NCI-H345 (cell line): ENCODE results near the gene STIM1.
"Not testable (repeated sequence)": the region's sequence is repeated elsewhere in the genome, so short reads cannot be mapped to it uniquely, and the experiment has no call there.

ENCODE experiments used
- DNase-seq: peaks from one replicate; lab custom pipeline; 2025; lab: John Stamatoyannopoulos, UW

STIM1 gene

DNA sequence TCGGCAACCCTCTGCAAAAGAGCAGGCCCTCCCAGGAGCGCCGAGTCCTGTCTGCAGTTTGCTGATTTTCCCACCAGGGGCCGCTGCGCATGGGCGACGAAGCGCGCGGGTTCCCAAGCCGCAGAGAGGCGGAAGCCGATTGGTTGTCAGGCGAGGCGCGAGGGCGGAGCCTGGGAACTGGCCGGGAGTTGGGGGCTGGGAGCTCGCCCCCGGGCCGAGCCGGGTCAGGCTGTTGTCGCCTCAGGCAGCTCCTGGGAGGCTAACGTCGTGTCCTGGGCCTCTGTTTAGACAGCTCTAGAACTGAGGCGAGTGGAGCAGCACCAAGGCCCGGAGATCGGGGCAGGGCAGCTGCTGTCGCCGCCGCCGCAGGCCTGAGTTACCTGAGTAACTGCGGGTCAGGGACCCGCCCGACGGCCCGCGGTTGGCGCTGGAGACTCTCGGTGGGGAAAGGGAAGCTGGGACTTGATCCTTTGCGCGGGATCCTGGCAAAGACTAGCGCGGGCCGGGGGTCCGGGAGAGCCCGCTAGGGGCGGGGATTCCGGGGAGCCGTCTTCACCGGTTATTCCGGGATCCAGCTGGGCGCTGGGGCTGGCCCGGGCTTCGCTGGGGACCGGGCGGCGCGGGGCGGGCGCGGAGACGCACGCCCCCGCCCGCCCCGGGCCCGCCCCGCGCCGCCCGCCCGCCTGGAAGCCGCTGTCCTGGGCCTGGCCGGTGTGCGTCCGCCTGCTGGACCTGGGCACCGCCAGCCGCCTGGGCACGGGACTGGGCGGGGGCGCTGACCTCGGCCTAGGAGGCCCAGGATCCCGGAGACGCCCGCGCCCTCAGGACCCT is at the start of gene STIM1:
Gene STIM1 (plus strand): TSS at position 688 of the 831 bp plus-strand sequence. CDS start 607 bp downstream, outside the sequence.
- DNase-seq = peak; percentile 96

DNA sequence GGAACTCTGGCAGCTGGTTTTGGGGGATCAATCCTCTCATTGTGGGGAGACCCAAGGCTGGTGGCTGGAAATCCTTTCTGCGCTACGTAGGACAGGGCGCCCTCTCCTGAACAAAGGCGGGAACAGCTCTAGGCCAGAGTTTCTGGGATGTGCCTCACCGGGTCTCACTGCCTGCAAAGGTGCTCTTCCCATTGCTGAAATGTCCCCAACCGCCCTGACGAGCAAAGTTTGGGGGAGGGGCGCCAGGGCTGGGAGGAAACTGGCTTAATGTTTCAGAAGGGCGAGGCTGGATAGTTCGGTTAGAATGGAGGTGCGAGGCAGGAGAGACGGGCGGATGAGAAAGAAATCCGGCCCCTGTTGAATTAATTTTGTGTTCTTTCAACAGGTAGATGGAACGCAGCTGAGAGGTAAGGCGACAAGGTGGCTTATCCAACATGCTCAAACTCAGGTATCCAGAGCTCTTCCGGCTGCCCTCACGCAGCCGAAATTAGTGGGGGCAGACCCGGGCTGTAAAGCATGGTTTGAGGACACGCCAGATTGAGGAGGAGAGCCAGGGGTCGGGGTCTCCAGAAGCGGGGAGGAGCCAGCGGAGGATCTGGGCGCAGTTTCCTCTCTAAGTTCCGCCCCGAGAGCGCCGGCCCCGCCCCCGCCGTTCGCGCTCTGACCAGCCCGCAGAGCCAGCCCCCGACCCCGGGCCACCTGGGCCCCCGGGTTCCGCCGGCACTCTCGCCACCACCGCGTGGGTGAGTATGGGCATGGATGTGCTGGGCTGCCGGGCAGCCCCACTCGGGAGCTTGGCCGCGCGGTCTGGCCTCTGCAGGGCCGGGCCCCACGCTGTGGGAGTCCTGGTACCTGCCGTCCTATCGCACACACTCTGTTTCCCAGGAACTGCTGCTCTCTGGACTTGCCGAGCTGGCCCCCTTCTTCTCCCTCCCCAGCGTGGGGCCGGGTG is 47.3 kb upstream of the STIM1 start, which contains the start of gene PGAP2:
Gene PGAP2 (plus strand): TSS at position 652 of the 952 bp plus-strand sequence. CDS start 2,700 bp downstream, outside the sequence.
- peak; percentile 83 for DNase-seq

DNA sequence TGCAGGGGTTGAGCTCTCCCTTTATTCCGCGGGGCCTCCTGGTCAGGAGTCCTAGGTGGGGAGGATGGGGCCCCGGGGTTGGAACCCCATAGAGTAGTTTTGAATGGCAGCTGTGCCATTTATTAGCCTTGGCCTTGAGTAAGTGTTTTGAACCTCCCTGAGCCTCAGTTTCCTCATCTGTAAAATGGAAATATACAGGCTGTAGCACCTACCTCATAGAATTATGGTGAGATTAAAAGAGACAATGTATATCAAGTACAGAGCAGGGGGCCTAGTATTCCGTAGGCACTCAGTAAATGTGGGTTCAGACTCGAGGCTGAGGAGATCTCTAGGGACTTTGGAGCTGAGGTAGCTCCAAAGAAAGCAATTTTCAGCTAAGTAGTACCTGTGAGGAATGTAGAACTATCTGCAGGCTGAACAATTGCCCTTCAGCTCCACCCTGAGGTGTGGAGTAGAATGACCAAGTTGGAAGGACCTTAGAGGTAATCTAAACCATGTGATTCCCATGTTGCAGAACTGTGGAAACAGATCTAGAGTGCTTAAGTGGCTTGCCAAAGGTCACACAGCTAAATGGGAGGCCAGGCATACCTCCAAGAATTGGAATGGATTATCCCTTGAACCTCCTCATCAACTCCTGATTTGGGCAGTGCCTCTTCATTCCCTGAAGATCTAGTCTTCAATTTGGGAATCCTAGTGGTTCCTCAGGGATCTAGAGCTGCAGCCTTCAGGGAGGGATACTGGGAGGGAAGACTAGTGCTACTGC is 46.4 kb upstream of the STIM1 start:
- peak; percentile 30 for DNase-seq

DNA sequence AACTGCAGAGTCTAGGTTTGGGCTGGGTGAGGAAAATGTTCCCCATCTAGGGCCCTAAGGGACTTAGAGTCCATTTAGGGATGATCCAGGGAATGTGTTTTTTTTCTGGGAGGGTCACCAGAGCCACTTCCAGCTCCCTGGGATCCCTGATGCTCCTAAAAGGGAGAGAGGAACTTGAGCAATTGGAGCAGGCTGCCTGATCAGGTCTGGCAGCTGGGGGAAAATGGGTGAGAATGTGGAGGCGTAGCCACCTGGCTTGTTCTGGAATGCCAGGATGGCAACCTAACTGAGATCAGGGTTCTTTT is 45.9 kb upstream of the STIM1 start:
- DNase-seq = no peak

DNA sequence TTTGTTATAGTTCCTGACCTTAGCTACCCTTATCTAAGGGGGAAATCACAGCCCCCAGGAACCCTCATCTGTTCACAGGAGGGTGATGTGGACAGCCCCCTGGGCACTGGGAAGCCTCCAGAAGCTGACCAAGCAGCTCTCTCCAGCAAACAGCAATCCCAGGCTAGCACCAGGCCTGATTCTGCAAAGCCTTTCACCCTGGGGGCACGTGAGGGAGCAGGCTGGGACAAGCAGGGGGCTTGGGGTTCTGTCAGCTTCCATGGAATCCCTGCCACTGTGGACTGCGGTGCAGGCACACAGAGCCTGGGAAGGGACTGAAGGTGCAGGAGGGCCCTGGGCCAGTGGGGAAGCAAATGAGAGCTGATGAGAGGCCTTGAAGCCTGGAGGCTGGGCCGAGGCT is 45.0 kb upstream of the STIM1 start:
- no peak for DNase-seq

DNA sequence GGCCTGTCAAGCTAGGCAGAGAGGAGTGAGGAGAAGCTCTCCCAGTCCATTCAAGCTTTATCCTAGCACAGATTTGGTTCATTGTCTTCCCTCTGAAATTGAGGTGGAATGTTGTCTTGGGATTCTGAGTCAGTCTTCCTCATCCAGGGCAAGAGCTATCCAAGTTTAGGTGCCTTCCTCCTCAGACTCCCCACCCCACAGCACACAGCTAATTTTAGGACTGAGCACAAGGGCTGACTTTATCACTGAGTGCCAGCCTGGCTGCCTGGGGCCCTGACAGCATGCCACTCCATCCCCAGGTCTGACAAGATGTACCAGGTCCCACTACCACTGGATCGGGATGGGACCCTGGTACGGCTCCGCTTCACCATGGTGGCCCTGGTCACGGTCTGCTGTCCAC is 44.5 kb upstream of the STIM1 start:
- no peak for DNase-seq

DNA sequence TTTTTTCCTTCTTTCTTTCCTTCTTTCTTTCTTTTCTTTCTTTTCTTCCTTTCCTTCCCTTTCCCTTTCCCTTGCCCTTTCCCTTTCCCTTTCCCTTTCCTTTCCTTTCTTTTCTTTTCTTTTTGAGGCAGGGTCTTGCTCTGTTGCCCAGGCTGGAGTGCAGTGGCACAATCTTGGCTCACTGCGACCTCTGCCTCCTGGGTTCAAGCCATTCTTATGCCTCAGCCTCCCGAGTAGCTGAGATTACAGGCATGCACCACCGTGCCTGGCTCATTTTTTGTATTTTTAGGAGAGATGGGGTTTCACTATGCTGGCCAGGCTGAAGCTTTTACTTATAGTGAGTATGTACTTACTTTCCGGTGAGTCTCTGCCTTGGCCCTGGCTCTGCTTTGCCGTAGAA is 40.6 kb upstream of the STIM1 start:
- DNase-seq = not testable (repeated sequence)

DNA sequence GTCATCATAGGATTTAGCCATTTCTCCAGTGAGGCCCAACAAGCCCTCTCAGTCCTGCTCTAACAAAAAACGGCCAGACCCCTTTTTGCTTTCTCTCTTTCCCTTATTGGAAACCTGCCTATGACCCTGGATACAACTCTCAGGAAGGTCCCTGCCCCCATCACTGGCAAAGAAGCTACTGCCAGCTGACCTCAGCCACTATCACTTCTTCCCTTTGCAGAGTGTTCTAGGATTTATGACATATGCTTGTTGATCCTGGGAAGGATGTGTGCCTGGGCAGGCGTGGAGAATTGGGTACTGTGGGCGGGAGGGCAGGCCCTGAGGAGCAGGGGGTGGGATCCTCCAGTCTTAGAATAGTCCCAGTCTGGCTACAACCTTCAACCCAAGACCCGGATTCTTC is 39.6 kb upstream of the STIM1 start:
- DNase-seq = no peak

DNA sequence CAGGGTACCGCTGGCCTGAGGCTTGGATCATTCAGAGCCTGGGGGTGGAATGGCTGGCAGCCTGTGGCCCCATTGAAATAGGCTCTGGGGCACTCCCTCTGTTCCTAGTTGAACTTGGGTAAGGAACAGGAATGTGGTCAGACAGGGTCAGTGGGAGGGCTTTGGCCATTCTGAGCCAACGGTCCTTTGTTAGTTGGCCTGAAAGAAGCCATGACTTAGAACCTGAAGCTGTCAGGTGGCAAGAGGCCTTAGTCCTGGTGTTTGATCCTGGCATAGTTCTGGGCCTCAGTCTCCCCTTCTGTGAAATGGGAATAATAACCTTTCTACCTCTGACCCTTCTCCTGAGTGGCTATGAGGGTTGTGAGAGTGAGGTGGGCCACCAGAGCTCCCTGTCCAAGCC is 38.8 kb upstream of the STIM1 start:
- DNase-seq = no peak

DNA sequence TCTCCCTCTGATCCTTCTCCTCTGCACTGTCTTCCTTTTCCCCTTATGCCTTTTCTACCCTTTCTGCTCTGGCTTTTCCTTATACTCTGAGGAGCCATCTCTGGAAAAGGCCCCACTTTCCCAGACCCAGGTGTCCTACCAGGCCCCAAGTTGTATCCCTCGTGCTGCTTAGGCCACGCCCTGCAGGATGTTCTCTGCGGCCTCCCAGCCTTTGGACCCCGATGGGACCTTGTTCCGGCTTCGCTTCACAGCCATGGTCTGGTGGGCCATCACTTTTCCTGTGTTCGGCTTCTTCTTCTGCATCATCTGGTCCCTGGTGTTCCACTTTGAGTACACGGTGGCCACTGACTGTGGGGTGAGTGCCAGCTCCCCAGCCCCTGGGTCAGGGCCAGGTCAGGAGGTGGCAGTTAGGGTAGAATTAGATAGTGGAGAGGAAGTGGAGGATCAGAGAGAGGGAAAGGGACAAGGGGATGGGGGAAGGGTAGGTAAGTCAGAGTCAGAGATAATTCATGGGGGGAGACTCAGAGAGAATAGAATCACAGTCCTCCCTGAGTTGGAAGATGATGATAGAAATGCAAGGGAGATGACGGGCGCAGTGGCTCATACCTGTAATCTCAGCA is 38.2 kb upstream of the STIM1 start:
- no peak for DNase-seq

DNA sequence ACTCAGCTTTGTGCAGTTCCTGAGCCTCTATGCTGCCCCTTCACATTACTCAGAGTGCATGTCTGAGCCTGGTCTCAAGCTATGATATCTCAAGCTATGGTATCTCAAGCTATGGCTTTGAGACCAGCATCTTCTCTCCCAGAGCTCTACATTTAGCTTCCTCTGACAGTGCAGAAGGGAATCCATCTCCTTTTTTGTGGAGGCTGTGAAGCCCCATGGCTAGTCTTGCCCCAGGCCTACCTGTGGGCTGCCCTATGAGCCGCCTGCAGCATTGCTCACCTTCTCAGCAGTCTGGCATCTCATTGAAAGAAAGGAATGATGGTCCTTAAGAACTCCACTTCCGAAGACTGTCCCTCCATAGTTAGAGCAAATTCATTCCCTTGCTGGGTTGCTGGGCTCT is 34.5 kb upstream of the STIM1 start:
- DNase-seq = no peak

DNA sequence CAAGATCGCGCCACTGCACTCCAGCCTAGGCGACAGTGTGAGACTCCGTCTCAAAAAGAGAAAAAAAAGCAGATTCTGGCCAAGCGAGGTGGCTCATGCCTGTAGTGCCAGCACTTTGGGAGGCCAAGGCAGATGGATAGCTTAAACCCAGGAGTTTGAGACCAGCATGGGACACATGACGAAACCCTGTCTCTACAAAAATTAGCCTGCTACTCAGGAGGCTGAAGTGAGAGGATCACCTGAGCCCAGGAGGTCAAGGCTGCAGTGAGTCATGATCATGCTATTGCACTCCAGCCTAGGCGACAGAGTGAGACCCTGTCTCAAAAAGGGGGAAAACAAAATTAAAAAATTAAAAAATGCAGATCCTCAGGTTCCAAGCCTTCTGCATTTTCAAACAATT is 33.2 kb upstream of the STIM1 start:
- no peak for DNase-seq

DNA sequence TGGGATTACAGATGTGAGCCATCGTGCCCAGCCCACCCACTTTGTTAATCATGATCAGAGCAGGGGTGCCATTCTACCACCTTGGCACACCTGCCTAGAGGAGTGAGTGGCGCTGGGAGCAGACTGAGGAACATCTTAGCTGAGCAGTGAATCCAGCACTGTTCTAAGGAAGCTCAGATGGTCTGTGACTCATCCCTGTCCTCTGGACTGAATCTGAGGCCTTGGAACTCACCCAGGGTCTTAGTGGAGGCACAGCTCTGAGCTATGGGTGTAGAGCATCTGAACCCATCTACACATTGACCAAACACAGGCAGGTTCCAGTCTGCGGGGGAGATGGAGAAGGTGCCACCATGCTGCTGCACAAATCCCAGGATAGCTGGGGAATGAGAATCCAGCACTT is 32.2 kb upstream of the STIM1 start:
- DNase-seq = no peak

DNA sequence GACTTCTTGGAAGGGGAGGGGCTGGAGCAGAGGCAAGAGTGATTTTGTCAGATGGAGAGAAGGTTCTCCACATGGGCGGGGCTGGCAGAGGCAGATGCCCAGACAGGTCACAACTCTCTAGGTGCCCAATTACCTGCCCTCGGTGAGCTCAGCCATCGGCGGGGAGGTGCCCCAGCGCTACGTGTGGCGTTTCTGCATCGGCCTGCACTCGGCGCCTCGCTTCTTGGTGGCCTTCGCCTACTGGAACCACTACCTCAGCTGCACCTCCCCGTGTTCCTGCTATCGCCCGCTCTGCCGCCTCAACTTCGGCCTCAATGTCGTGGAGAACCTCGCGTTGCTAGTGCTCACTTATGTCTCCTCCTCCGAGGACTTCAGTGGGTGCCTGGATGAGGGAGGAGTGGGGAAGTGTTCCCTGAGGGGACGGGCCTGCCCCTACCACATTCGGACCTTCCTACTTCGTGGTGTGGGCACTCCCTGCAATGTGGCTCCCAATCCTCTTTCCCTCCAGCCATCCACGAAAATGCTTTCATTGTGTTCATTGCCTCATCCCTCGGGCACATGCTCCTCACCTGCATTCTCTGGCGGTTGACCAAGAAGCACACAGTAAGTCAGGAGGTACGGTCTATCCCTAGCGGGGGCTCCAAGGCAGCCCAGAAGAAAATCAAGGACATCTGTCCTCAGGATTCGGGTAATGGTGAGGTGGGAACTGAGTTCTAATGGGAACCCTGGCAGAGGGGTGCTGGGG is 31.5 kb upstream of the STIM1 start:
- DNase-seq = no peak

DNA sequence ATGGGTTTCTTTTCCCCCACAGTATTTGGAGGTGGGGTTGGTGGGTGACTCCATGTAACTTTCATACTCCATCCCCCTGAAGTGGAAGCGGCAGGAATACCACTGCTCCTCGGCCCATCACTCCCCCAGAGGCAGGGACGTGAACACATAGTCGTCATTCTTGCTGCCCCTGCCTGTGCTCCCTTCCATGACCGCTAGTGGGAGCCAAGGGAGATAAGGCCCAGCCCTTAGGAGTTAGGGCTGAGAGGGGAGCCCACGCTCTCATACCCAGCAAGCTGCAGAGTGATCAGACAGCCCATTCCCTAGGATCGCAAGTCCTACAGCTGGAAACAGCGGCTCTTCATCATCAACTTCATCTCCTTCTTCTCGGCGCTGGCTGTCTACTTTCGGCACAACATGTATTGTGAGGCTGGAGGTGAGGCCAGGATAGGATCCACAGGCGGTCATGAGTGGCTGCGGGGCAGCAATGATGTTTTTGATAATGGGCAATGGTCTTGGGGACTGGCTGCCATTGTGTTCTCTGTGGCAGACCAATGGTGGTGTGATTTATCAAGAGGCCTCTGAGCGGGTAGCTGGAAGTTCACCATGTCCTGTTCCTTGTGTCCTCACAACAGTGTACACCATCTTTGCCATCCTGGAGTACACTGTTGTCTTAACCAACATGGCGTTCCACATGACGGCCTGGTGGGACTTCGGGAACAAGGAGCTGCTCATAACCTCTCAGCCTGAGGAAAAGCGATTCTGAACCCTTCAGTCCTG is 30.6 kb upstream of the STIM1 start:
- peak; percentile 2 for DNase-seq

DNA sequence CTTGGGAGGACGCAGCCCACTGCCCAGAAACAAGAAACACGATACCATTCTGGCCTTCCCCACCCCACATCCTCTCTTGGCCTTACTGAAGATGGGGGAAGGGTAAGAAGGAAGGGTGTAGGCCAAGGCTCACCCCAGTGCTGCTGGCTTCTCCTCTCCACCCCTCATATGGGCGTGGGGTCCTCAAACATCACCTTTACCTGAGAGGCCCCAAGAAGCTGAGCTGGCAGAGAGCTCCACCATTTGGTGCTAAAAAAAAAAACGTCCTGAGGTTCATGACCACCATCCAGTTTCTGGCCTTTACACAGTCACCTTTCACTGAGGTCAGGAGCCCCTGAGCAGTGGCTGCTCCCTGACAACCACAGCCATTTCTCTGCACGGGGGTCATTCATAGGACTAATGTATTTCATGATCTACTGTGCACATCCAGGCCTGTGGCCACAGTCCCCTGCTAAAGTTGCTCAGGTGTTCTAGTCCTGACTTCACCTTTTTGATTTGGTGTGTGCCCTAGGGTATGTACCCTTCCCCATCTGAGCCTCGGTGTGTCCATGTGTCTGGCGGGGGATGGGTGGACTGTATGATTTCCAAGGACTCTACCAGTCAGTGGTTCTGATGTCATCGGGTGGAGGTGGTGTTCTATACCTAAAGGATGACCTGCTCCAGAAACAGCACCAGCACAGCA is 29.9 kb upstream of the STIM1 start:
- no peak for DNase-seq

DNA sequence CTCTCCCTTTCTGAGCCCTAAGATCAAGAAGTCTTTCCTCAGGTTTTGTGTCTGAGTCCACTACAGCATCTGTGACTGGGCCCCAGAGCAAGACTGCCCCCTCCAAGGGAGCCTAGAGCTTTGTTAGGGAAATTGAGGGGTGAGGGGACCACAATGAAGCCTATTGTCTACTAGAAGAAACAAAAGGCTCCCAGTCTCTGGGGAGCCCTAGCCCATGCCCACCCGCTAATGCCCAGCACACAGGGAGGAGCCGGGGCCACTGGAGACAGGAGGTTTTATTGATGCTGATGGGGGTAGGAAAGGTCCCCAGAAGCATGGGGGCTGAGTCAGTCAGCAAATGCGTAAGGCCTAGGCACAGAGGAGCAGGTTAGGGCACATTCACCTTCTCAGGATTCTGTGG is 28.7 kb upstream of the STIM1 start:
- no peak for DNase-seq

DNA sequence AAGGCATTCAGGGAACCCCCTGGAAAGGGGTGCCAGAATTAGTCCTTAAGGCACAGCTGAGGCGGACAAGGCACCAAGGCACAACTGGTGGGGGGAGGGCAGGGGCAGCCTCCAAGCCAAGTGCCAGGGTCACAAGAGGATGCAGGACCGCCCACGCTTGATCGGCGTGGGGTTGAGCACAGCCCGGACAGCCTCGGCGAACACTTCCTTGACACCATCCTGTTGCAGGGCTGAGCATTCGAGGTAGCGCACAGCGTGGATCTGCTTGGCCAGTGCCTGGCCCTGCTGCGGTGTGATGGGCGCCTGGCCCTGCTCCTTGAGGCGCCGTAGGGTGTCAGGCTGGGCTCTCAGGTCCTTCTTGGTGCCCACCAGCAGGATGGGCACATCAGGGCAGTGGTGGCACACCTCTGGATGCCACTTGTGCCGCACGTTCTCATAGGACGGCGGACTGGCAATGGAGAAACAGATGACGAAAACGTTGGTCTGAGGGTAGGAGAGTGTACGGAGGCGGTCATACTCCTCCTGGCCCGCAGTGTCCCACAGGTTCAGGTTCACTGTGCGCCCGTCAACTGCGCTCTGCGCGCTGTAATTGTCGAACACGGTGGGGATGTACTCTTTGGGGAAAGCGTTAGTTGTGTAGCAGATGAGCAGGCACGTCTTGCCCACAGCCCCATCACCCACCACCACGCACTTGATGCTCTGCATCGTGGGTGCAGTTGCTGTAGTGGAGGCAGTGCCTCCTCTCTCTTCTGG is 27.9 kb upstream of the STIM1 start:
- no peak for DNase-seq

DNA sequence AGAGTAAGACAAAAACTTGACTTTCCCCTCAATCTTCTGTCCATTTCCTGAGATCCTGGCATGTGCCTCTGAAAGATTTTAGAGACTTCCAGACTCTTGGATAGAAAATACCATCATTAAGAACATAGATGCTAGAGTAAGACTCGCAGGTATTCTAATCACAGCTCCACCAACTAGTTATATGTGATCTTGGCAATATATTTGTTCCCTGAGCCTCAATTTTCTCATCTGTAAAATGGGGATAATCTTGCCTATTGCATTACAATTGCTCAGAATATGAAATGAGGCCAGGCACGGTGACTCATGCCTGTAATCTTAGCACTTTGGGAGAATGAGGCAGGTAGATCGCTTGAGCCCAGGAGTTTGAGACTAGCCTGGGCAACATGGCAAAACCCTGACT is 25.4 kb upstream of the STIM1 start:
- DNase-seq = no peak
